ENCODE data around the gene ISG20. TPM values are rescaled to one million over a fixed set of nuclear protein-coding genes. Genes with fewer than 3 reads are reported as not detected.

Gene ISG20
- total RNA-seq, 1 donor from 2014 or later, result 3.6 TPM

DNA sequence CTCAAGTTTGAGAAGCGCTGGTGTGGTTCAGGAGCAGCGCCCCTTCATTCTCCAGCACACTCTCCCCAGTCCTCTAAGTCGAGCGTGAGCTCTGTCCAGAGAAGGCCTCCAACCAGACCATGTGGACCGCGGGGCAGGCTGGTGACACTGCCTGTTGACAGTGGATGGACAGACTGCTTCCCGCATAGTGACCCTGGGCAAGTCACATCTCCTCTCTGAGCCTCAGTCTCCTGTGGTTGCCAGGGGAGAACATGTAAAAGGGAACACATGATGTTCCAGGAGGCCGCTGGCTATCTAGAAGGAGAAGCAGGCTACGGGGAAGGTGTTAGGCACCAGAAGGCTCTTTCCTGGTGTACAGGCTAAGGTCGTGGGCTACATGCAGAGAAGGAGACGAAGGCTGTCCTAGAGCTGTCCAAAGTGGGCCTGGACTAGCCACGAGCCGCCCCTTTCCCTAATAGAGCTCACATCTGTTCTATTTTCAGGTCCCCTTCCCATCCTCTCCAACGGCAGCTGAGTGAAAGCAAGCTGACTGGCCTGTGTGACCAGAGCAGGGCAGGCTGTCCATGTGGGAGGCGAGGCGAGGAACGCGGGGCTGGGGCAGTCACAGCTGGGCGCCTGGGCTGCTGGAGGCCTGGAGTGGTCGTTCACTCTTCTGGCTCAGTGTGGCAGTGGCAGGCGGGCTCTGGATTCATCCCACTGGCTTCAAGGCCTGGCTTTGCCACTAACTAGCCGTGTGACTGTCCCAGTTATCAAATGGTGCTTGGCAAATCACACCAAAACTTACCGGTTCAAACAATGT lies 11.1 kb downstream of the ISG20 start:
- intact Hi-C loops (cut with micrococcal nuclease), result no loop called here
- ATAC-seq (no peak), DNase-seq (no peak)

DNA sequence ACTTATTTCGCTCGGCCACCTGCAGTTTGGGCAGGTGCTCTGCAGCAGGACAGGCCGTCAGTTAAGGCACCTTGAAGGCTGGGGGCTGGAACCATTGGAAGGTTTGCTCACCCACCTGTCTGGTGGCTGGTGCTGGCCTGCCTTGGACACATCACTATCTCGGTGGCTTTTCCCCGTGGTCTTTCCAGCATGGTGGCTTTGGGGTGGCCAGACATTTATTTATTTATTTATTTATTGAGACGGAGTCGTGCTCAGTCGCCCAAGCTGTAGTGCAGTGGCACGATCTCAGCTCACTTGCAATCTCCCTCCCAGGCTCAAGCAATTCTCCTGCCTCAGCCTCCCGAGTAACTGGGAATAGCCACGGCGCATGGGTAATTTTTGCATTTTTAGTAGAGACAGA lies 11.7 kb downstream of the ISG20 start:
- intact Hi-C loops (cut with micrococcal nuclease), result no loop called here
- DNase-seq (no peak), ATAC-seq (no peak)

DNA sequence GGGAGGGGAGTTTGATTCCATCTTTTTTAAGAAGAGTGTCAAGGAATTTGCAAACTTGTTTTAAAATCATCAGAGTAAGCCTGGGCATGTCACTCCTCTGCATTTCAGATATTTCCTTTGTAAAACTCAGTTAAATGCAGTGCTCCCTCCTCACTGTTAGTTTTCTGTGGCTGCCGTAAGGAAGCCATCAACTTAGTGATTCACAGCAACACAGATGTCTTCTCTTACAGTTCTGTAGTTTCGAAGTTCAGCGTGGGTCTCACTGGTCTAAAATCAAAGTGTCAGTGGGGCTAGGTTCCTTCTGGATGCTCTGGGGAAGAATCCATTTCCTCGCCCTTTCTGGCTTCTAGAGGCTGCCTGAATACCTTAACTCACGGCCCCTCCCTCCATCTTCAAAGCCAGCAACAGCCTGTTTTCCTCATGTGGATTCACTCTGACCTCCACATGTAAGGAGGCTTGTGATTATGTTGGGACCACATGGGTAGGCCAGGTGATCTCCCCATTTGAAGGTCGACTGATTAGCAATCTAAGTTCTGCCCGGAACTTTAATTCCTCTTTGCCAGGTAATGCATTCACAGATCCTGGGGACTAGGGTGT lies 12.4 kb downstream of the ISG20 start:
- intact Hi-C loops (cut with micrococcal nuclease), result no loop called here
- ATAC-seq, result no peak

DNA sequence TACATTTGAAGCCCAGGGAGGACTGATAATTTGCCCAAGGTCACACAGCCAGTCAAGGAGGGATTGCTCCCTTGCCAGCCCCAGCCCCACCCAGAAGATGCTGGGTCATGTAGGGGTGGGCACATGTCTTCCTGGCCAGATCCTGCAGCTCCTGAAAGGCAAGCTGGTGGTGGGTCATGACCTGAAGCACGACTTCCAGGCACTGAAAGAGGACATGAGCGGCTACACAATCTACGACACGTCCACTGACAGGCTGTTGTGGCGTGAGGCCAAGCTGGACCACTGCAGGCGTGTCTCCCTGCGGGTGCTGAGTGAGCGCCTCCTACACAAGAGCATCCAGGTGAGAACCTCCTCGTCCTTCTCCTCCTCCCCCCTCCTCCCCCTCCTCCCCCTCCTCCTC lies 13.2 kb downstream of the ISG20 start:
- no peak for DNase-seq
- ATAC-seq, result no peak
- intact Hi-C loops (cut with micrococcal nuclease), result no loop called here

More for the DNA sequence above, 12.4 kb downstream of the ISG20 start:
- no peak for DNase-seq

DNA sequence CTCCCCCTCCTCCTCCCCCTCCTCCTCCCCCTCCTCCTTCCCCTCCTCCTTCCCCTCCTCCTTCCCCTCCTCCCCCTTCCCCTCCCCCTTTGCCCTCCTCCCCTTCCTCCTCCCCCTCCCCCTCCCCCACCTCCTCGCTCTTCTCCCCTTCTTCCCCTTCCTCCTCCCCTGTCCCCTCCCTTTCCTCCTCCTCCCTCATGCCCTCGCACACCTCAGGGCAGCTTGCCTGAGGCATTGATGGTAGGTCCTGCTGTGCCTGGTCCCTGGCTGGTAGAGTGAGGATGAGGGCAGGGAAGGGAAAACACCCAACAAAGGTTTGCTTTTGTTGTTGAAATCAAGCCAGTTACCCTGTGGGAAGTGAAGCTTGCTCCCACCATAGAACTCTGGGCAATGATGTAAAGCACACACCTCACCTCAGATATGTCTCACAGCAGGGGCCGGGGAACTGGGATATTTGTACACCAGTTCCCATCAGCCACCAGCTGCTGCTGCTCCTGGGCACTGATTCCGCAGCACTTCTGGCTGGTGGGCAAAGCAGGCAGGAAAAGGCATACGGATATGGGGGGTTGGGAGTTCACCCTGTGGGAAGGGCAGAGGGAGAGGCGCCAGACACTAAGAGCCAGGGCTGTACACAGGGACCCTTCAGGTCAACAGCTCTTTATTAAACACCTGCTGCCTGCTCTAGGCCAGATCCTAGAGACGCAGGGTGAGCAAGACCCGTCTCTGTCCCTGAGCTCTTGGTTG lies 13.8 kb downstream of the ISG20 start:
- no peak for ATAC-seq
- intact Hi-C loops (cut with micrococcal nuclease), result no loop called here
- no peak for DNase-seq

DNA sequence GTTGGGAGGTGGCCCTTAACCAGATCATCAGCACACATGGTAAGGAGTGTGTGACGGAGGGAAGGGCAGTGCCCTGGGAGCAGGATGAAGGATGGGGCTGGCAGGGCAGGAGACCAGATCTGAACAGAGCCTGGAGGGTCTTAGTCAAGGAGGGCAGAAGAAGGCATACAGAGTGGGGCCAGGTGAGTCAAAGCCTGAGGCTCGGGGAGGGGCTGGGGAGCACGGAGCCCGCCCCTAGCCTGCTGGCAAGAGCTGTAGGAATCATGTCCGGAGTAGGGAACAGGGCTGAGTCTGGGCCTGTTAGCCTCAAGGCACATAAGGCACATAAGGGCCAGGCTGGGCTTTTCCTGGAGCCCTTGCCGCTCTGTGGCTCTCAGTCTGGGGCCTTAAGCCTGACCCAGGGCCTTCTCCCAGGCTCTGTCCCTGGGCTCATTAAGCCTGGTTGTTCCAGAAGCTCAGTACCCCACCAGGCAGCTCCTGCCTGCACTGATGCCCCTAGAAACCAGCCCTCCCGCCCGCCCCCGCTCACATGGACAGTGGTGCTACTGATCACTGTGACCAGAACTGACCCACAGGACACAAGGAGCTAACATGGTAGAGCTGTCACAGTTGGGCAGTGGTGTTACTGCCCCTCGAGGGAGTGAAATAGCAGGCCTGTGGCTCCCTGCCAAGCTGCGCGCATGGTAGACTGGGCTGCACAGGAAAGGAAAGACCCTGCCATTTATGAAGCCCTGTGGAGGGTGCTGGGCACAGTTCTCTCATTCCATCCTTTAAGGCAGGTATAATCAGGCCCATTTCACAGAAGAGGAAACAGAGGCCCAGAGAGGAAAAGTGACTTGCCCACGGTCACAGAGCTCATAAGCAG lies 14.6 kb downstream of the ISG20 start:
- ATAC-seq, result no peak
- no peak for DNase-seq
- intact Hi-C loops (cut with micrococcal nuclease), result no loop called here

DNA sequence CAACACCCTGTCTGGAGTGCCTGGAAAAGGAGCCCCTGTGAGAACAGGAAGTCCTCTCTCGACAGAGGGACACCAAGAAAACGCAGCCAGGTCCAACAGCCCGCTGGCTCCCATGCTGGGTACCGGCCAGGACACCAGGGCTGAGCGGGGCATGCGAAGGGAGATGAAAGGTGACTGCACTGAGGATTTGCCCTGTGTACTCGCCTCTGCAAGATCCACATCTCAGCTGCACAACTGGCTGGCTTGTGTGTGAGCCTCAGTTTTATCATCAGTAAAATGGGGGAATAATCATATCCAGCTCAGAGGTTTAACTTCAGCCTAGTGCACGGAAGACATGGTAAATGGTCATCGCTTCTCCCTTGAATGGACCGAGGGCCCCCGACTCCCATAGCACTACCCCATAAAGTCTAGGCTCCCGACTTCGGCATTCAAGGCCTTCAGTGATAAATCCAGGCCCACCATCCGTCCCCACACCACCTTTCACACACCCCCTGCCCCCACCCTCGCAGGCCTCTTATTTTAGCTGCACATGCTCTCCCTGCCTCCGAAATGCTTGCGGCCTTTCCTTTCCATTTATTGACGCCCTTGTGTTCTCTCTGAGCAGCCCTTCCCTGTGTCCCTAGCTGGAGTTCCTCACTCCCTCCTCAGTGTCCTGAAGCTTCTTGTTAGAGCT lies 15.8 kb downstream of the ISG20 start:
- ATAC-seq (no peak), DNase-seq (no peak)
- intact Hi-C loops (cut with micrococcal nuclease), result no loop called here

DNA sequence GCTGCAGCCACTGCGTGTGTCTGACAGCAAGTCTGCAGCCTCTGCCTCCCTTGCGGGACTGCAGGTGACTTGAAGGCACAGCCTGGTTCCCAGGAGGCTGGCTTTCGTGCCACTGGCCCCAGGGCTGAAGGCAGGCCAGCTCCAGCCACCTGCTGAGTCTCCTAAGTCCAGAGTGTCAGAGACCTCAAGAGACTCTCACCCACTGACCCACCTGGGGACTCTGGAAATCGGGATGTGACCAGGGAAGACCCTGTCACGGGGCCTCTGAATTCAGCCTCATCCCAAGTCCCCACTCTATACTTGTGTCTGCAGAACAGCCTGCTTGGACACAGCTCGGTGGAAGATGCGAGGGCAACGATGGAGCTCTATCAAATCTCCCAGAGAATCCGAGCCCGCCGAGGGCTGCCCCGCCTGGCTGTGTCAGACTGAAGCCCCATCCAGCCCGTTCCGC lies 16.3 kb downstream of the ISG20 start:
- DNase-seq (no peak), ATAC-seq (no peak)
- intact Hi-C loops (cut with micrococcal nuclease), result no loop called here

DNA sequence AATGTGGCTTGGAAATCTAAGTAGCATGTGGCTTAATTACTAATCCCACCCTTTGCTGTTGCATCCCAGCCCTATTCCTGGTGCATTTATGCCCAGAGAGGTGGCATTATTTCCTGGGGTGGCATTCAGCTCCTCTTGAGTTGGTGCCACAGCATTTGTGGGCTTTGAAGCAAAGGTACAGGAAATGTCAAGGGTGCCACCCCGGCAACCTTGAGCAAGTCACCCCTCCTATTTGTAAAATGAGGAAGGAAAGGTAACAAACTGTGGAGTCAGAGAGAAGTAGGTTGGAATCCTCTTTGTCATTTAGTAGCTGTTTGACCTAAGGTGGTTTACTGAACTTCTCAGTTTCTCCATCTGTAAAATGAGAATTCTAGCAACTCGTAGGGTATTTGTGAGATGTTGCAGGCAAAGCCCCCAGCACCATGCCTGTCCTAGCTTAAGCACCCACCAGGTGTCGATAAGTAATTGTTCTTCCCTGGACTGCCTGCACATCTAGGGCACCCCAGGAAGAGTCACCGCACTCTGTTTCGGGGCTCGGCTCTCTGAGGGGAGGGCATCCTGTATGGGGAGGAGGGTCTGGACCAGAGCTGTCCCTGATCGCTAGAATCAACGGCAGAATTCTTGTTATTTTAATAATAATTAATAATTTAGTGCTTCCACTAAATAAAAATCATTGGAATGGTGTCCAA lies 17.1 kb downstream of the ISG20 start:
- ATAC-seq (no peak), DNase-seq (no peak)
- intact Hi-C loops (cut with micrococcal nuclease), result no loop called here

DNA sequence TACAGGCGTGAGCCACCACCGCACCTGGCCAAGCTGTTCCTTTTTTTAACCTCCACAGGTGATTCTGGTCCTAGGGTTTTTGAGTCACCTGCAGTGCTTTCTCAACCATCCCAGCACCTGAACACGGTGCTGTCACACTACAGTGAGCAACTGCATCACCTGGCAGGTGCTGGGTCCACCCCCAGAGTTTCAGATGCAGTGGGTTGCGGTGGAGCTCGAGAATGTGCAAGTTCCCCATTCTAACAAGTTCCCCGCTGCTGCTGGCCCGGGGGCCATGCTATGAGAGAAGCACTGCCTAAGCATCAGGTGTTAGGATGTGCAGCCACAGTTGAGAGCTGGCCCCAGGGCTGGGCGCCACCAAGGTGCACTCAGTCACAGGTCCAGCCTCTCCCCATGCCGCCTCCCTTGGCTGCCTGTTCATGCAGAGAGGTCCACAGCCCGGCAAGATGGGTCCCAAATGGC lies 18.0 kb downstream of the ISG20 start:
- ATAC-seq (no peak), DNase-seq (no peak)
- intact Hi-C loops (cut with micrococcal nuclease), result no loop called here

DNA sequence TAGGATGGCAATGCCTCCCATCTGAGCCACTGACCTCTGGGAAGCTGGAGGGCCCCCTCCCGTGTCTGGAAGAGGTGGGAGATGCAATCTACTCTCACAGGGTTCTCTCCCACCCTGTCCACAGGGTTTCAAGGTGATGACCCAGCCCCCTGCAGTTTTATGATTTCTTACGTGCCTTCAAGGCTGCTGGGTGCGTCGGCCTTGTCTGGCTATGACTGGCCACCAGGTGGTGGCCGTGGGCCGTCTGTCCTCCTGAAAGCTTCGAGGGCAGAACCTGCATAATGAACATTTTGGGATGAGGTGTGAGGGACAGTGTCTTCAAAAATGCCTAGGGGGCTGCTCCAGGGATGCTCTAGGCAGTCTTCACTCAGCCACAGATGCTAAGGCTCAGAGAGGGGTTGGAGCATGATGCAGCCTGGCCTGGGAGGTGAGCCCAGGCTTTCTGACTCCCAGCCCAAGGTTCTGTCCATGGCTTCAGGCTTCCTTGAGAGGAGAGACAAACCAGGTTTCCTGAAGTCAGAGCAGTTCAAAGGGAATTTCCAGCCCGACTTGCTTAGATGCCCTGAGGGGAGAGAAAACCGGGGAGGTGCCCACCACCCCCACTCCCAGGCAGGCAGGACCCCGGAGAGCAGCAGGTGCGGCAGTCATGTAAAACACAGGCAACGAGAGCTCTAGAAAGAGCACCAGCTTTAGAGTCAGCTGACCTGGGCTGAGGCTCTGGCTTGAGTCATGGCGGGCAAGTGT lies 18.7 kb downstream of the ISG20 start:
- ATAC-seq (peak; percentile 55), DNase-seq (peak; percentile 57)
- intact Hi-C loops (cut with micrococcal nuclease), result no loop called here

DNA sequence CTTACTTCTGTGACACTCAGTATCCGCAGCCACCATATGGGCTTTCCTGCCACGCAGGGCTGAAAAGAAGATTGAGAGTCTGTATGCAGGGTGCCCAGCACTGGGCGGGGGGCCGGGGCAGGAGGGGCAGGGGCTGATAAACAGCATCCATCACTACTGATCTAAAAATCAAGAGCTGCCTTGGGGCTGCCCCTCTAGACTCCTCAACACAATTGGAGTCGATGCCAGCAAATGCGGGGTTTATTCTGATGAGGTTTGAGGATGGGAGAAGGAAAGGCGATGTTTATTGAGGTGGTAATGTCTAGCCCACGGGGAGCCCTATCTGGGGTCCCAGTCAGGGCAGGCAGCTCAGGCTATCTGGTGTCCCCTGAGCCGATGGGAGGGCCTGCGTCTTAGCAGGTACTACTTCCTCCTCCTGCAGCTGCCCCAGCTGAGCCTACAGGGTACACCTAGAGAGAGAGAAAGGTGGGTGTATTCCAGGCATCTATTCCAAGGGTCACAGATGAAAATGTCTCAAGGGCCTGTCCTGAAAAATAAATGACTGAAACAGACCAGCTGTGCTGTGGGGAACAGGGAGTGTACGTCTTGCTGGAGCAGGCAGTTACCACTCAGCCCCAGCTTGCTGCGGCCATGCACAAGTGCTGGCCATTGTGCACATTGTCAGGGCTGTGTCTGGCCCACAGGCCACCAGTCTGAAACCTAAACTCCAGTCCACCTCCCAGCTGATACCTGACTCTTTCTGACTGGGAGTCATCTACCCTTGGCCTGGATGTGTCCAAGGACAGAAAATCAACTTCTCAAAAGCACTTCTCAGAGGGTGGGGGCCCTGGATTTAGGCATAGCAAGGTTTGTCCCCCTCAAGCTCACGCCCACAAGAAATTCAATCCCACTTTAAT lies 19.5 kb downstream of the ISG20 start:
- DNase-seq (no peak), ATAC-seq (no peak)
- intact Hi-C loops (cut with micrococcal nuclease), result no loop called here

DNA sequence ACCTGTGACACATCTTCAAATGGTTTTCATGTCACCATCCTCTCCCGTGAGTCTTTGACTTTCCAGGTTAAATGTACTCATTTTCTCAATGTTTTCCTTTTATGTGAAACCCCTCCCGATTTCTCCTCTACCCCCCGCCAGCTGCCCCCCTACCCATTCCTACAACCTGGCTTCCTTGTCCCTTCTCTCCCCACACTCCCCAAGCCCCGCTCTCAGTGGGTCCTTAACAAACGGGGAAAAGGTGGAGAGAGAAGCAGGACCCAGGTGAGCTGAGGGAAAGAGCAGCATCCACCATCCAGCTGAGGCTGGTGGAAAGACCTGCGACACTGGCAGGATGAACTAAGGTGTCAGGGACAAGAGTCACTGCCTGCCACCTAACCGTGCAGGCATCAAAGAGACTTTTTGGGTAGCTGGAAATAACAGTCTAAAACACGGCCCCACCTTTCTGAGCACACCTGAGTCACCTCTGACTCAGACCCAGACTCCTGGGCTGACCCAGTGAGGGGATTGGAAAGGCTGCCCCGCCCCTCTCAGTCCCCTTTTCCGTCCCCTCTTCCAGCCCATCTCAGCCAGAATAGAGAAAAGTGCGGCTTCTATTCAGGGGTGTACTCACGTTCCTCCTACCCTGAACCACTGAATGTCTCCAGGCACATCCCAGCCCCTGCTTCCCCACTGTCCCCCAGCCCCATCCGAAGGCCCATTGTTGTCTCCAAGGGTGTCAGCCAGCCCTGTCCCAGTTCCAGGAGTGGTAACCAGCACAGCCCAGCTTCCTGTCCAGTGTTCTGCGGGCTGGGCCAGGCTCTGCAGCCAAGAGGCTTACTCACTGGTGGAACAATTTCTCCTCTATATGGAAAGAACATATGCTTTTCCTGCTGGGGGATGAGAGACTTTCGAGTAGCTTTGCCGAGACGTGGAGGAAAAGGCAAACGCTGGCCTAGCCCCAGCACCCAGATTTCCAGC lies 20.4 kb downstream of the ISG20 start:
- intact Hi-C loops (cut with micrococcal nuclease), result no loop called here
- ATAC-seq (peak; percentile 27), DNase-seq (no peak)

DNA sequence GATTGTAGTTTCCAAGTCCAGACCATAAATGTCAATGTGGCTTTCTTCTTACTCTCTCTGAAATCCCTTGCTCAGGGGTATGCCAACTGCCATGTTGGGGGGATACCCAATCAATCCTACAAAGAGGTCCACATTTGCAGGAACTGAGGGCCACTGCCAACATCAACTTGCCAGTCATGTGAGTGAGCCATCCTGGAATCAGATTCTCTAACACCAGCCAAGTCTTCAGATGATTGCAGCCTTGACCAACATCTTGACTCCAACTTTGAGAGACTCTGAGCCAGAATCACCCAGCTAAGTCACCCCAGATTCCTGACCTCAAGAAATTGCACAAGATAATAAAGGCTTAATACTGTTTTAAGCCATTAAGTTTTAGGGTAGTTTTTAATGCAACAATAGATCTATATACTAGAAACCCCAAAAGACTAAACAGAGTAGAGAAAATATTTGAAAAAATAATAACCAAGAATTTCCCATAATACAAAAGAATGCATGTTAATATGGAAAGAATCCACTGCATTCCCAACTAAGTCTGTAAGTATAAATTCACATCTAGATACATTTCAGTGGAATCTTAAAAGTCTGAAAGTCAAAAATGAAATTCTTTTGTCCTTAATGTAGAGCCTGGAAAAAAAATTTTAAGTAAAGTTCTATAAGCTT lies 22.4 kb downstream of the ISG20 start:
- DNase-seq, result no peak
- intact Hi-C loops (cut with micrococcal nuclease), result no loop called here
- ATAC-seq, result no peak

Measured in left ventricle myocardium superior (tissue), 1 donor.